Trophoblast cell (in vitro differentiated cells and primary cell): ENCODE data around the gene SORT1.

Experiments used
- DNase-seq, 2 donors: peaks; one replicate each; pipeline ENCODE4 v3.0.0-alpha.2; 2016
- H2AFZ ChIP-seq: 2 replicates; pipeline ENCODE4 v1.6.1; 2013; ENCODE audit warnings: low read length, moderate library complexity, mild to moderate bottlenecking; ENCODE audit not compliant: insufficient read depth, poor library complexity
- H2AK5ac ChIP-seq: 2 replicates; pipeline ENCODE4 v1.6.1; 2013; ENCODE audit warnings: mild to moderate bottlenecking, low read length
- H2BK120ac ChIP-seq: 2 replicates; pipeline ENCODE4 v1.6.1; 2013; ENCODE audit warnings: low read length, mild to moderate bottlenecking, moderate library complexity; ENCODE audit not compliant: insufficient read depth, poor library complexity
- H2BK12ac ChIP-seq: 2 replicates; pipeline ENCODE4 v1.6.1; 2013; ENCODE audit warnings: mild to moderate bottlenecking, low read length, moderate library complexity
- H2BK5ac ChIP-seq: 2 replicates; pipeline ENCODE4 v1.6.1; 2013; ENCODE audit warnings: low read length, low read depth, moderate library complexity, mild to moderate bottlenecking; ENCODE audit not compliant: poor library complexity
- H3K14ac ChIP-seq: 2 replicates; pipeline ENCODE4 v1.6.1; 2013; ENCODE audit warnings: mild to moderate bottlenecking, low read length
- H3K18ac ChIP-seq: 2 replicates; pipeline ENCODE4 v1.6.1; 2013; ENCODE audit warnings: mild to moderate bottlenecking, low read length
- H3K23ac ChIP-seq: 2 replicates; pipeline ENCODE4 v1.6.1; 2013; ENCODE audit warnings: low read length
- H3K27ac ChIP-seq: 2 replicates; pipeline ENCODE4 v1.5.1; 2013; ENCODE audit warnings: low read depth, mild to moderate bottlenecking, inconsistent platforms, low read length, moderate library complexity
- H3K27me3 ChIP-seq: 2 replicates; pipeline ENCODE4 v1.6.1; 2013; ENCODE audit warnings: inconsistent platforms, mild to moderate bottlenecking, low read length, moderate library complexity; ENCODE audit not compliant: insufficient read depth
- H3K36me3 ChIP-seq, 2 experiments: 1 replicate in 1 of 2; 2 replicates in 1 of 2; pipeline ENCODE4 v1.6.1; 2013; ENCODE audit warnings: low read length in 2 of 2, mild to moderate bottlenecking in 2 of 2, moderate library complexity in 1 of 2; ENCODE audit not compliant: insufficient read depth in 2 of 2, control insufficient read depth in 1 of 2
- H3K4ac ChIP-seq: 2 replicates; pipeline ENCODE4 v1.6.1; 2013; ENCODE audit warnings: low read depth, mild to moderate bottlenecking, low read length, moderate library complexity
- H3K4me1 ChIP-seq, 2 experiments: 1 replicate in 1 of 2; 2 replicates in 1 of 2; pipeline ENCODE4 v1.6.1; 2013; ENCODE audit warnings: low read length in 2 of 2, mild to moderate bottlenecking in 2 of 2, moderate library complexity in 1 of 2; ENCODE audit not compliant: insufficient read depth in 2 of 2, control insufficient read depth in 1 of 2
- H3K4me2 ChIP-seq: 2 replicates; pipeline ENCODE4 v1.6.1; 2013; ENCODE audit warnings: inconsistent platforms, mild to moderate bottlenecking, low read length, moderate library complexity
- H3K4me3 ChIP-seq: 2 replicates; pipeline ENCODE4 v1.5.1; 2013; ENCODE audit warnings: mild to moderate bottlenecking, low read depth, low read length, inconsistent platforms
- H3K79me1 ChIP-seq: one replicate; pipeline ENCODE4 v1.6.1; 2013; ENCODE audit warnings: low read length
- H3K79me2 ChIP-seq: 2 replicates; pipeline ENCODE4 v1.6.1; 2013; ENCODE audit warnings: low read length, mild to moderate bottlenecking; ENCODE audit not compliant: control insufficient read depth, insufficient read depth, poor library complexity
- H3K9ac ChIP-seq: 2 replicates; pipeline ENCODE4 v1.6.1; 2013; ENCODE audit warnings: mild to moderate bottlenecking, low read length
- H3K9me3 ChIP-seq: 2 replicates; pipeline ENCODE4 v1.6.1; 2013; ENCODE audit warnings: low read depth, mild to moderate bottlenecking, control low read depth, inconsistent platforms, low read length; ENCODE audit not compliant: insufficient read depth
- H4K12ac ChIP-seq: 2 replicates; pipeline ENCODE4 v1.6.1; 2013; ENCODE audit warnings: low read depth, mild to moderate bottlenecking, low read length, moderate library complexity
- H4K8ac ChIP-seq: 2 replicates; pipeline ENCODE4 v1.6.1; 2013; ENCODE audit warnings: low read depth, mild to moderate bottlenecking, low read length, moderate library complexity
- H4K91ac ChIP-seq: one replicate; pipeline ENCODE4 v1.6.1; 2013; ENCODE audit warnings: low read depth, mild to moderate bottlenecking, low read length, moderate library complexity
- WGBS: extraction: QIAGEN DNeasy Blood & Tissue Kit; methylation state at CpG from one replicate; pipeline ENCODE4 v1.1.7; 2013; ENCODE audit warnings: missing lambda C conversion rate; ENCODE audit not compliant: insufficient read length, insufficient coverage; ENCODE audit errors: extremely low coverage; 5-methylcytosine and 5-hydroxymethylcytosine counted together

SORT1 gene

GRCh38 chr1:109441069-109441468 lies 43.4 kb upstream of the SORT1 start:
- Histone ChIP-seq H3K4ac (no peak overlapping the region), H3K9me3 (no peaks in the 10 kb centered on the region), H2AK5ac (no peak overlapping the region), H3K79me2 (no peaks in the 10 kb centered on the region), H4K8ac (no peak overlapping the region), H4K91ac (no peak overlapping the region), H2BK5ac (no peak overlapping the region), H4K12ac (no peak overlapping the region), H3K4me3 (no peak overlapping the region), H3K4me1 (no peaks in the 10 kb centered on the region), H3K36me3 (no peaks in the 10 kb centered on the region), H3K27me3 (no peaks in the 10 kb centered on the region), H3K23ac (no peak overlapping the region), H3K27ac (no peak overlapping the region), H3K14ac (no peak overlapping the region), H2AFZ (no peak overlapping the region), H3K9ac (no peak overlapping the region), H3K18ac (no peak overlapping the region), H2BK12ac (no peak overlapping the region), H3K4me2 (no peak overlapping the region), H2BK120ac (no peak overlapping the region), H3K79me1 (no peaks in the 10 kb centered on the region)
- no CpG with 5 or more reads among the region's 1 CpG for WGBS
- no peak for DNase-seq

- no CpG with 5 or more reads among the region's 3 CpGs for WGBS
- Histone ChIP-seq H3K4me2 (no peak overlapping the region), H3K4me3 (no peak overlapping the region), H3K4ac (no peak overlapping the region), H3K27me3 (no peaks in the 10 kb centered on the region), H3K79me2 (no peaks in the 10 kb centered on the region), H3K79me1 (no peaks in the 10 kb centered on the region), H3K18ac (no peak overlapping the region), H2BK120ac (no peak overlapping the region), H3K36me3 (no peaks in the 10 kb centered on the region), H2AK5ac (no peak overlapping the region), H3K4me1 (no peaks in the 10 kb centered on the region), H3K27ac (no peak overlapping the region), H4K91ac (no peak overlapping the region), H2AFZ (no peak overlapping the region), H3K23ac (no peak overlapping the region), H2BK12ac (no peak overlapping the region), H3K14ac (no peak overlapping the region), H4K8ac (no peak overlapping the region), H2BK5ac (no peak overlapping the region), H3K9ac (no peak overlapping the region), H4K12ac (no peak overlapping the region), H3K9me3 (peaks cover 5% of the 10 kb centered on the region)
- DNase-seq: no peak
Measured at GRCh38 chr1:109438798-109439297, 41.1 kb upstream of the SORT1 start.

- H3K9ac ChIP-seq: no peak overlapping the region
- H4K12ac ChIP-seq: no peak overlapping the region
- H3K9me3 ChIP-seq: peaks cover 5% of the 10 kb centered on the region
- H3K23ac ChIP-seq: no peak overlapping the region
- H3K36me3 ChIP-seq: no peaks in the 10 kb centered on the region
- H3K4ac ChIP-seq: no peak overlapping the region
- no peak overlapping the region for H3K18ac ChIP-seq
- DNase-seq: no peak
- H4K8ac ChIP-seq: no peak overlapping the region
- H2AK5ac ChIP-seq: no peak overlapping the region
- H3K79me2 ChIP-seq: no peaks in the 10 kb centered on the region
- no peak overlapping the region for H3K4me2 ChIP-seq
- H3K79me1 ChIP-seq: no peaks in the 10 kb centered on the region
- no peak overlapping the region for H3K4me3 ChIP-seq
- no peaks in the 10 kb centered on the region for H3K4me1 ChIP-seq
- H2BK120ac ChIP-seq: no peak overlapping the region
- no peak overlapping the region for H3K14ac ChIP-seq
- H2BK5ac ChIP-seq: no peak overlapping the region
- no peak overlapping the region for H3K27ac ChIP-seq
- WGBS: no CpG with 5 or more reads among the region's 1 CpG
- H4K91ac ChIP-seq: no peak overlapping the region
- no peak overlapping the region for H2BK12ac ChIP-seq
- no peak overlapping the region for H2AFZ ChIP-seq
- no peaks in the 10 kb centered on the region for H3K27me3 ChIP-seq
Measured at GRCh38 chr1:109434484-109434883, 36.8 kb upstream of the SORT1 start.

GRCh38 chr1:109433322-109433721 lies 35.6 kb upstream of the SORT1 start:
- H2AFZ ChIP-seq: no peak overlapping the region
- no peak overlapping the region for H3K23ac ChIP-seq
- no peaks in the 10 kb centered on the region for H3K4me1 ChIP-seq
- H3K14ac ChIP-seq: no peak overlapping the region
- WGBS: no CpG with 5 or more reads among the region's 1 CpG
- H3K4me2 ChIP-seq: no peak overlapping the region
- H3K27ac ChIP-seq: no peak overlapping the region
- no peak overlapping the region for H4K8ac ChIP-seq
- H3K27me3 ChIP-seq: no peaks in the 10 kb centered on the region
- H3K18ac ChIP-seq: no peak overlapping the region
- H2BK12ac ChIP-seq: no peak overlapping the region
- H2BK5ac ChIP-seq: no peak overlapping the region
- no peak overlapping the region for H4K91ac ChIP-seq
- H3K4ac ChIP-seq: no peak overlapping the region
- H3K9ac ChIP-seq: no peak overlapping the region
- no peak overlapping the region for H2BK120ac ChIP-seq
- H3K79me2 ChIP-seq: no peaks in the 10 kb centered on the region
- no peak overlapping the region for H2AK5ac ChIP-seq
- H3K36me3 ChIP-seq: no peaks in the 10 kb centered on the region
- H4K12ac ChIP-seq: no peak overlapping the region
- no peak for DNase-seq
- H3K79me1 ChIP-seq: no peaks in the 10 kb centered on the region
- H3K9me3 ChIP-seq: peaks cover 5% of the 10 kb centered on the region
- H3K4me3 ChIP-seq: no peak overlapping the region
